ENCODE measurements around the gene RXRA.
A peak's percentile ranks its signal among the peaks of the same experiment; 100 is the strongest.

RXRA gene

GRCh38 chr9:134294153-134295071, 31.8 kb upstream of the RXRA start:
- no peak for TF ChIP-seq ZNF274 (IDR thresholded peaks at IDR 0.05; ENCODE audit: low read depth, low read length)
- TF ChIP-seq YY1 (IDR thresholded peaks at IDR 0.05; ENCODE audit: insufficient read depth, insufficient read length): no peak
- no peak for TF ChIP-seq SUZ12 (IDR thresholded peaks at IDR 0.05; ENCODE audit: extremely low read depth, insufficient read depth, insufficient read length)
- no peak for DNase-seq (ENCODE audit: low read depth, low spot score)
- Histone ChIP-seq H3K36me3 (ENCODE audit: insufficient read depth, insufficient read length, low read length) (no peaks in the 10 kb centered on the region), H3K4me3 (ENCODE audit: insufficient read length, low read depth) (no peak overlapping the region), H3K4me1 (ENCODE audit: insufficient read depth, insufficient read length) (peaks cover 12% of the 10 kb centered on the region), H3K27me3 (ENCODE audit: insufficient read depth, insufficient read length) (no peaks in the 10 kb centered on the region), H3K9me3 (ENCODE audit: insufficient read depth, low read length) (no peaks in the 10 kb centered on the region), H3K9ac (ENCODE audit: insufficient read length, low read depth) (peak overlapping the region; percentile 26)

GRCh38 chr9:134295101-134295745, 31.0 kb upstream of the RXRA start:
- Histone ChIP-seq H3K4me3 (ENCODE audit: insufficient read length, low read depth) (no peak overlapping the region), H3K27me3 (ENCODE audit: insufficient read depth, insufficient read length) (no peaks in the 10 kb centered on the region), H3K36me3 (ENCODE audit: insufficient read depth, insufficient read length, low read length) (no peaks in the 10 kb centered on the region), H3K9ac (ENCODE audit: insufficient read length, low read depth) (no peak overlapping the region), H3K4me1 (ENCODE audit: insufficient read depth, insufficient read length) (peaks cover 12% of the 10 kb centered on the region), H3K9me3 (ENCODE audit: insufficient read depth, low read length) (no peaks in the 10 kb centered on the region)
- TF ChIP-seq ZNF274 (IDR thresholded peaks at IDR 0.05; ENCODE audit: low read depth, low read length) (no peak), YY1 (IDR thresholded peaks at IDR 0.05; ENCODE audit: insufficient read depth, insufficient read length) (no peak), SUZ12 (IDR thresholded peaks at IDR 0.05; ENCODE audit: extremely low read depth, insufficient read depth, insufficient read length) (no peak)
- no peak for DNase-seq (ENCODE audit: low read depth, low spot score)

GRCh38 chr9:134295746-134296250, 30.5 kb upstream of the RXRA start:
- H3K9ac ChIP-seq (ENCODE audit: insufficient read length, low read depth): no peak overlapping the region
- H3K36me3 ChIP-seq (ENCODE audit: insufficient read depth, insufficient read length, low read length): no peaks in the 10 kb centered on the region
- TF ChIP-seq YY1 (IDR thresholded peaks at IDR 0.05; ENCODE audit: insufficient read depth, insufficient read length) (no peak), SUZ12 (IDR thresholded peaks at IDR 0.05; ENCODE audit: extremely low read depth, insufficient read depth, insufficient read length) (no peak), ZNF274 (IDR thresholded peaks at IDR 0.05; ENCODE audit: low read depth, low read length) (no peak)
- no peaks in the 10 kb centered on the region for H3K9me3 ChIP-seq (ENCODE audit: insufficient read depth, low read length)
- peaks cover 12% of the 10 kb centered on the region for H3K4me1 ChIP-seq (ENCODE audit: insufficient read depth, insufficient read length)
- no peak overlapping the region for H3K4me3 ChIP-seq (ENCODE audit: insufficient read length, low read depth)
- no peak for DNase-seq (ENCODE audit: low read depth, low spot score)
- H3K27me3 ChIP-seq (ENCODE audit: insufficient read depth, insufficient read length): no peaks in the 10 kb centered on the region

- H3K36me3 ChIP-seq (ENCODE audit: insufficient read depth, insufficient read length, low read length): no peaks in the 10 kb centered on the region
- H3K9ac ChIP-seq (ENCODE audit: insufficient read length, low read depth): no peak overlapping the region
- H3K9me3 ChIP-seq (ENCODE audit: insufficient read depth, low read length): no peaks in the 10 kb centered on the region
- H3K4me3 ChIP-seq (ENCODE audit: insufficient read length, low read depth): no peak overlapping the region
- peaks cover 12% of the 10 kb centered on the region for H3K4me1 ChIP-seq (ENCODE audit: insufficient read depth, insufficient read length)
- H3K27me3 ChIP-seq (ENCODE audit: insufficient read depth, insufficient read length): no peaks in the 10 kb centered on the region
- no peak for DNase-seq (ENCODE audit: low read depth, low spot score)
- TF ChIP-seq SUZ12 (IDR thresholded peaks at IDR 0.05; ENCODE audit: extremely low read depth, insufficient read depth, insufficient read length): no peak
- no peak for TF ChIP-seq ZNF274 (IDR thresholded peaks at IDR 0.05; ENCODE audit: low read depth, low read length)
- no peak for TF ChIP-seq YY1 (IDR thresholded peaks at IDR 0.05; ENCODE audit: insufficient read depth, insufficient read length)
Measured at GRCh38 chr9:134296301-134297082, 29.8 kb upstream of the RXRA start.

GRCh38 chr9:134297083-134297410, 29.2 kb upstream of the RXRA start:
- DNase-seq (ENCODE audit: low read depth, low spot score): no peak
- TF ChIP-seq ZNF274 (IDR thresholded peaks at IDR 0.05; ENCODE audit: low read depth, low read length) (no peak), YY1 (IDR thresholded peaks at IDR 0.05; ENCODE audit: insufficient read depth, insufficient read length) (no peak), SUZ12 (IDR thresholded peaks at IDR 0.05; ENCODE audit: extremely low read depth, insufficient read depth, insufficient read length) (no peak)
- Histone ChIP-seq H3K4me1 (ENCODE audit: insufficient read depth, insufficient read length) (peaks cover 12% of the 10 kb centered on the region), H3K9ac (ENCODE audit: insufficient read length, low read depth) (no peak overlapping the region), H3K4me3 (ENCODE audit: insufficient read length, low read depth) (no peak overlapping the region), H3K27me3 (ENCODE audit: insufficient read depth, insufficient read length) (no peaks in the 10 kb centered on the region), H3K9me3 (ENCODE audit: insufficient read depth, low read length) (no peaks in the 10 kb centered on the region), H3K36me3 (ENCODE audit: insufficient read depth, insufficient read length, low read length) (no peaks in the 10 kb centered on the region)

- H3K9me3 ChIP-seq (ENCODE audit: insufficient read depth, low read length): no peaks in the 10 kb centered on the region
- no peaks in the 10 kb centered on the region for H3K36me3 ChIP-seq (ENCODE audit: insufficient read depth, insufficient read length, low read length)
- DNase-seq (ENCODE audit: low read depth, low spot score): no peak
- no peak overlapping the region for H3K9ac ChIP-seq (ENCODE audit: insufficient read length, low read depth)
- TF ChIP-seq ZNF274 (IDR thresholded peaks at IDR 0.05; ENCODE audit: low read depth, low read length) (no peak), YY1 (IDR thresholded peaks at IDR 0.05; ENCODE audit: insufficient read depth, insufficient read length) (no peak), SUZ12 (IDR thresholded peaks at IDR 0.05; ENCODE audit: extremely low read depth, insufficient read depth, insufficient read length) (no peak)
- no peak overlapping the region for H3K4me3 ChIP-seq (ENCODE audit: insufficient read length, low read depth)
- peaks cover 12% of the 10 kb centered on the region for H3K4me1 ChIP-seq (ENCODE audit: insufficient read depth, insufficient read length)
- H3K27me3 ChIP-seq (ENCODE audit: insufficient read depth, insufficient read length): no peaks in the 10 kb centered on the region
Measured at GRCh38 chr9:134297576-134297975, 28.7 kb upstream of the RXRA start.
